ENCODE measurements around the gene MEGF9. TPM values are rescaled to one million over a fixed set of nuclear protein-coding genes. Genes with fewer than 3 reads are reported as not detected.

Gene MEGF9
- total and polyA plus RNA-seq, 2 donors (not counting 1 experiment from before 2014, with no cell fraction given): 3.5 to 11.3 TPM

- H3K4me1 ChIP-seq (ENCODE audit: control insufficient read depth in 2 of 2, insufficient read depth in 2 of 2, low read length in 2 of 2): no peaks in the 10 kb centered on the region
- intact Hi-C loops (cut with micrococcal nuclease): no loop called here
Measured at GRCh38 chr9:120701248-120701647, 13.0 kb downstream of the MEGF9 start.

GRCh38 chr9:120698766-120699165 is 15.5 kb downstream of the MEGF9 start:
- H3K9ac ChIP-seq (ENCODE audit: low read length): no peak overlapping the region
- no peaks in the 10 kb centered on the region for H4K20me1 ChIP-seq (ENCODE audit: control insufficient read depth, insufficient read depth, low read length, poor library complexity, severe bottlenecking)
- TF ChIP-seq CTCF (IDR thresholded peaks at IDR 0.05) (no peak), EZH2 (IDR thresholded peaks at IDR 0.05; ENCODE audit: borderline replicate concordance, insufficient read depth, low read depth, low read length, poor library complexity, severe bottlenecking) (no peak)

More at GRCh38 chr9:120701248-120701647, 13.0 kb downstream of the MEGF9 start:
- Histone ChIP-seq H3K4me2 (replicated peaks; ENCODE audit: low read depth, low read length, poor library complexity, severe bottlenecking) (no peak overlapping the region), H2AFZ (ENCODE audit: insufficient read depth, low read depth, low read length, poor library complexity, severe bottlenecking) (no peak overlapping the region), H3K27ac (ENCODE audit: low read length in 2 of 2) (no peak overlapping the region), H3K9ac (ENCODE audit: low read length) (no peak overlapping the region), H3K79me2 (ENCODE audit: control insufficient read depth, insufficient read depth, low read length) (peaks cover 34% of the 10 kb centered on the region), H3K36me3 (replicated peaks in 1 of 2; ENCODE audit: control extremely low read depth in 1 of 2, control insufficient read depth in 1 of 2, extremely low read depth in 1 of 2, insufficient read depth in 2 of 2, low read length in 1 of 2) (no peaks in the 10 kb centered on the region), H3K4me3 (ENCODE audit: control extremely low read depth in 1 of 5, extremely low read depth in 1 of 5, insufficient read depth in 1 of 5, low read depth in 2 of 5, low read length in 4 of 5) (no peak overlapping the region), H4K20me1 (ENCODE audit: control insufficient read depth, insufficient read depth, low read length, poor library complexity, severe bottlenecking) (no peaks in the 10 kb centered on the region), H3K9me3 (ENCODE audit: control extremely low read depth in 1 of 3, control insufficient read depth in 2 of 3, insufficient read depth in 1 of 3, low read length in 2 of 3) (no peaks in the 10 kb centered on the region), H3K27me3 (replicated peaks in 1 of 4; ENCODE audit: control extremely low read depth in 1 of 4, control insufficient read depth in 3 of 4, insufficient read depth in 4 of 4, low read length in 3 of 4) (no peaks in the 10 kb centered on the region)
- WGBS (ENCODE audit: insufficient coverage): no CpG with 5 or more reads among the region's 1 CpG
- H3K27ac Mint-ChIP-seq: no peak overlapping the region
- CTCF ChIA-PET: no interaction called here
- POLR2A ChIA-PET: no interaction called here
- H3K9me3 Mint-ChIP-seq (ENCODE audit: insufficient read depth): no peaks in the 10 kb centered on the region
- H3K4me1 Mint-ChIP-seq: peaks cover 11% of the 10 kb centered on the region
- H3K4me3 Mint-ChIP-seq: no peak overlapping the region
- ATAC-seq (ENCODE audit: low read depth) (no peak), DNase-seq (no peak)
- no peaks in the 10 kb centered on the region for H3K27me3 Mint-ChIP-seq
- TF ChIP-seq CTCF (IDR thresholded peaks at IDR 0.05) (no peak), EZH2 (IDR thresholded peaks at IDR 0.05; ENCODE audit: borderline replicate concordance, insufficient read depth, low read depth, low read length, poor library complexity, severe bottlenecking) (no peak)

More at GRCh38 chr9:120698766-120699165, 15.5 kb downstream of the MEGF9 start:
- Histone ChIP-seq H3K9me3 (ENCODE audit: control extremely low read depth in 1 of 3, control insufficient read depth in 2 of 3, insufficient read depth in 1 of 3, low read length in 2 of 3) (no peaks in the 10 kb centered on the region), H3K4me1 (ENCODE audit: control insufficient read depth in 2 of 2, insufficient read depth in 2 of 2, low read length in 2 of 2) (peaks cover 0 to 3% of the 10 kb centered on the region in 2 donors), H3K27me3 (replicated peaks in 1 of 4; ENCODE audit: control extremely low read depth in 1 of 4, control insufficient read depth in 3 of 4, insufficient read depth in 4 of 4, low read length in 3 of 4) (no peaks in the 10 kb centered on the region), H2AFZ (ENCODE audit: insufficient read depth, low read depth, low read length, poor library complexity, severe bottlenecking) (no peak overlapping the region), H3K79me2 (ENCODE audit: control insufficient read depth, insufficient read depth, low read length) (peaks cover 24% of the 10 kb centered on the region), H3K27ac (ENCODE audit: low read length in 2 of 2) (no peak overlapping the region), H3K4me3 (ENCODE audit: control extremely low read depth in 1 of 5, extremely low read depth in 1 of 5, insufficient read depth in 1 of 5, low read depth in 2 of 5, low read length in 4 of 5) (no peak overlapping the region), H3K4me2 (replicated peaks; ENCODE audit: low read depth, low read length, poor library complexity, severe bottlenecking) (no peak overlapping the region), H3K36me3 (replicated peaks in 1 of 2; ENCODE audit: control extremely low read depth in 1 of 2, control insufficient read depth in 1 of 2, extremely low read depth in 1 of 2, insufficient read depth in 2 of 2, low read length in 1 of 2) (no peaks in the 10 kb centered on the region)
- no peak for ATAC-seq (ENCODE audit: low read depth)
- H3K27ac Mint-ChIP-seq: no peak overlapping the region
- no peaks in the 10 kb centered on the region for H3K9me3 Mint-ChIP-seq (ENCODE audit: insufficient read depth)
- ChIA-PET POLR2A (no interaction called here), CTCF (no interaction called here)
- 100% methylated on average over 2 of the region's 2 CpGs for WGBS (ENCODE audit: insufficient coverage)
- H3K4me1 Mint-ChIP-seq: peaks cover 19% of the 10 kb centered on the region
- no peaks in the 10 kb centered on the region for H3K27me3 Mint-ChIP-seq
- no peak for DNase-seq
- H3K4me3 Mint-ChIP-seq: no peak overlapping the region
- intact Hi-C loops (cut with micrococcal nuclease): no loop called here
